SK-N-SH (cell line): Measurements from ENCODE around the gene RNFT2.

Experiments
- CTCF ChIP-seq: fragments of 200-600 bp; sonication (generic); IDR thresholded peaks from 2 replicates; pipeline ENCODE4 v1.6.1; 2017; ENCODE audit warnings: antibody characterized with exemption, mild to moderate bottlenecking, moderate library complexity
- ELF1 ChIP-seq: IDR thresholded peaks from 2 replicates; pipeline ENCODE4 v1.4.0; 2012
- EP300 ChIP-seq, 2 experiments: IDR thresholded peaks; 2 replicates each; pipeline versions ENCODE4 v1.4.0 to v1.6.1; 2012; ENCODE audit warnings: borderline replicate concordance in 1 of 2, low read depth in 1 of 2, low read length in 1 of 2
- EZH2phosphoT487 ChIP-seq: fragments of 200-600 bp; sonication (generic); IDR thresholded peaks from 2 replicates; pipeline ENCODE4 v1.6.1; 2017; ENCODE audit warnings: low read depth, mixed run types, mild to moderate bottlenecking, antibody characterized with exemption, moderate library complexity, borderline replicate concordance
- FOXJ3 ChIP-seq: sonication (generic); formaldehyde crosslinking; IDR thresholded peaks from 2 replicates; pipeline ENCODE4 v1.5.1; 2020; ENCODE audit warnings: mild to moderate bottlenecking, missing genetic modification reagents
- FOXM1 ChIP-seq: IDR thresholded peaks from 2 replicates; pipeline ENCODE4 v1.4.0; 2012; ENCODE audit warnings: low read depth, mild to moderate bottlenecking
- IRF3 ChIP-seq: fragments of 150-350 bp; IDR thresholded peaks from 2 replicates; pipeline ENCODE4 v1.6.1; 2016; ENCODE audit warnings: mild to moderate bottlenecking, low read depth, low read length
- MAX ChIP-seq: IDR thresholded peaks from 2 replicates; pipeline ENCODE4 v1.4.0; 2012; ENCODE audit warnings: low read depth
- MXI1 ChIP-seq: IDR thresholded peaks from 2 replicates; pipeline ENCODE4 v1.6.1; 2012; ENCODE audit warnings: mild to moderate bottlenecking, low read depth, low read length, improper control_type of control experiment
- NRF1 ChIP-seq: IDR thresholded peaks from 2 replicates; pipeline ENCODE4 v1.6.1; 2012; ENCODE audit warnings: low read depth, mild to moderate bottlenecking, low read length
- POLR2AphosphoS5 ChIP-seq: IDR thresholded peaks from 2 replicates; pipeline ENCODE4 v1.6.1; 2012; ENCODE audit warnings: low read depth, low read length
- RCOR1 ChIP-seq: fragments of 150-350 bp; IDR thresholded peaks from 2 replicates; pipeline ENCODE4 v1.6.1; 2017; ENCODE audit warnings: antibody characterized with exemption, low read length
- USF2 ChIP-seq: fragments of 150-350 bp; IDR thresholded peaks from 2 replicates; pipeline ENCODE4 v1.6.1; 2017; ENCODE audit warnings: antibody characterized with exemption, low read length, low read depth, borderline replicate concordance
- TF ChIP-seq, protein P1 (sequence below): IDR thresholded peaks from 2 replicates; pipeline ENCODE4 v1.6.1; 2012; ENCODE audit warnings: mild to moderate bottlenecking, low read depth, low read length, moderate library complexity

DNA sequence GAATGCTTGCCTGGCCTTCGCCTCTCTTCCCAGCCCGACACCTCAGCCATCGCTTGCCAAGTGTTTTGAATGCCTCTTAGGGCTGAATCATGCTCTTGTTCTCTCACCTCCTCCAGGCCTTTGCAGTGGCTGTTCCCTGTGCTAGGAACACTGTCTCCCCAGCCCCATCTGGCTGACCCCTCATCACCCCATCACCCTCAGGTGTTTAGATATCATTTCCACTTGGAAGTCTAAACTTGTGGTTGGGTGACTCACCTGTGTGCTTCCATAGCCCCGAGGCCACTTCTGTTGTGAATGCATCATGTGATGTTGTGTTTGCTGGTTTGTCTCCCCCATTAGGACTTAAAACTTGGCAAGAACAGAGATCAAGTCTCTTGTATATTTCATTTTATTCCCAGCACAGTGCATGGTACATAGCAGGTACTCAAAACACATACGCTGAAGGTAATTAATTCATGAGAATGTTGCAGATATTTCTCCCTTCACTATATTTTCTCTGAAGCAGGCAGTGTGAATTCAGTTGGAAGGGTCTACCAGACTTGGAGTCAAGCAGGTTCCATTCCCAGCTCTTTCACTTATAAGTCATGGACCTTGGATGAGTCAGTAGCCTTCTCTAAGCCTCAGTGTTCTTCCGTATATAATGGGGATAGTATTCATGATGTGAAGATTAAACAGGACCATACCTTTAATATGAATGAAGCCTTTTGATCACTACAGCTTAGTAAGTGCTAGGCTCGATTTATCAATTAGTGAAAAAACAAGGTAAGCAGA, 75.3 kb downstream of the RNFT2 start:
- TF ChIP-seq ELF1 (no peak), FOXM1 (no peak), NRF1 (no peak), CTCF (no peak), POLR2AphosphoS5 (no peak), USF2 (no peak), MAX (no peak), FOXJ3 (CRISPR knock-in tag) (no peak), MXI1 (no peak), EZH2phosphoT487 (no peak), EP300 (IDR thresholded peaks at IDR 0.05; ENCODE audit: borderline replicate concordance in 1 of 2, low read depth in 1 of 2, low read length in 1 of 2) (no peak), RCOR1 (no peak), IRF3 (no peak)
- TF ChIP-seq, protein P1, sequence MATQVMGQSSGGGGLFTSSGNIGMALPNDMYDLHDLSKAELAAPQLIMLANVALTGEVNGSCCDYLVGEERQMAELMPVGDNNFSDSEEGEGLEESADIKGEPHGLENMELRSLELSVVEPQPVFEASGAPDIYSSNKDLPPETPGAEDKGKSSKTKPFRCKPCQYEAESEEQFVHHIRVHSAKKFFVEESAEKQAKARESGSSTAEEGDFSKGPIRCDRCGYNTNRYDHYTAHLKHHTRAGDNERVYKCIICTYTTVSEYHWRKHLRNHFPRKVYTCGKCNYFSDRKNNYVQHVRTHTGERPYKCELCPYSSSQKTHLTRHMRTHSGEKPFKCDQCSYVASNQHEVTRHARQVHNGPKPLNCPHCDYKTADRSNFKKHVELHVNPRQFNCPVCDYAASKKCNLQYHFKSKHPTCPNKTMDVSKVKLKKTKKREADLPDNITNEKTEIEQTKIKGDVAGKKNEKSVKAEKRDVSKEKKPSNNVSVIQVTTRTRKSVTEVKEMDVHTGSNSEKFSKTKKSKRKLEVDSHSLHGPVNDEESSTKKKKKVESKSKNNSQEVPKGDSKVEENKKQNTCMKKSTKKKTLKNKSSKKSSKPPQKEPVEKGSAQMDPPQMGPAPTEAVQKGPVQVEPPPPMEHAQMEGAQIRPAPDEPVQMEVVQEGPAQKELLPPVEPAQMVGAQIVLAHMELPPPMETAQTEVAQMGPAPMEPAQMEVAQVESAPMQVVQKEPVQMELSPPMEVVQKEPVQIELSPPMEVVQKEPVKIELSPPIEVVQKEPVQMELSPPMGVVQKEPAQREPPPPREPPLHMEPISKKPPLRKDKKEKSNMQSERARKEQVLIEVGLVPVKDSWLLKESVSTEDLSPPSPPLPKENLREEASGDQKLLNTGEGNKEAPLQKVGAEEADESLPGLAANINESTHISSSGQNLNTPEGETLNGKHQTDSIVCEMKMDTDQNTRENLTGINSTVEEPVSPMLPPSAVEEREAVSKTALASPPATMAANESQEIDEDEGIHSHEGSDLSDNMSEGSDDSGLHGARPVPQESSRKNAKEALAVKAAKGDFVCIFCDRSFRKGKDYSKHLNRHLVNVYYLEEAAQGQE, result no peak
